Vagina (tissue), 2 donors: Measurements from ENCODE around the gene CFAP92.

Source experiments
- CTCF ChIP-seq, 3 experiments: fragments of 450-650 bp in 2 of 3; fragments of 200-600 bp in 1 of 3; sonication (generic) in 1 of 3; IDR thresholded peaks; one replicate each; pipeline ENCODE4 v1.5.1; 2017 to 2019; ENCODE audit warnings: antibody characterized with exemption in 3 of 3, mild to moderate bottlenecking in 2 of 3, moderate library complexity in 2 of 3
- POLR2A ChIP-seq, 2 donors: fragments of 450-650 bp; IDR thresholded peaks; one replicate each; pipeline ENCODE4 v1.6.1; 2017; ENCODE audit warnings: antibody characterized with exemption in 2 of 2, mild to moderate bottlenecking in 2 of 2, moderate library complexity in 2 of 2
- POLR2AphosphoS5 ChIP-seq, 2 donors: sonication (generic); formaldehyde crosslinking; IDR thresholded peaks; one replicate each; pipeline ENCODE4 v1.9.0; 2017; ENCODE audit warnings: antibody characterized with exemption in 2 of 2, mild to moderate bottlenecking in 2 of 2, low read depth in 1 of 2; ENCODE audit not compliant: insufficient read depth in 1 of 2

DNA sequence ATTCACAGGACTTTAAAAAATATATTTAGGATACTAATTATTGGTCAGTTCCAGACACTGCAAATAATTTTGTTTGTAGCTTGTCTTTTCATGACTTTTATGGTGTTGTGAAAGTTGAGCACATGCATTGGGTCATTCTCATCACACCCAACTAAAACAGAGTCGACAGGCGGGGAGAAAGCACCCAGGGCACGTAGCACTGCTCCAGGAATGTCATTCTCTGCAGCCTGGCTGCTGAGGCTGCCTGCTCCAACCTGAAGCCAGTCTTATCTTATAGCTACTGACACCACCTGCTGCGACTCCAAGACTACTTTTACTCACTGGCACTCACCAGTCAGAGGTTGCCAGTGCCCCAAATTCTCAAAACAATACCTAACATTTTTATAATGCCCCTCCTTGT is 57.5 kb downstream of the CFAP92 start:
- TF ChIP-seq CTCF (IDR thresholded peaks at IDR 0.05), result no peak
- no peak for TF ChIP-seq POLR2A (IDR thresholded peaks at IDR 0.05)
- TF ChIP-seq POLR2AphosphoS5 (IDR thresholded peaks at IDR 0.05; ENCODE audit: insufficient read depth in 1 of 2, low read depth in 1 of 2), result no peak
